HG03521 (cell line): ENCODE measurements around the gene SLC37A1.
"Not testable (repeated sequence)": the region's sequence is repeated elsewhere in the genome, so short reads cannot be mapped to it uniquely, and the experiment has no call there.

Experiments
- ATAC-seq: cut with Tn5 transposase; IDR thresholded peaks from one replicate; pipeline ENCODE4 v1.9.1; 2021; ENCODE audit warnings: mild to moderate bottlenecking, moderate library complexity; ENCODE audit not compliant: unreplicated experiment

The SLC37A1 gene

DNA sequence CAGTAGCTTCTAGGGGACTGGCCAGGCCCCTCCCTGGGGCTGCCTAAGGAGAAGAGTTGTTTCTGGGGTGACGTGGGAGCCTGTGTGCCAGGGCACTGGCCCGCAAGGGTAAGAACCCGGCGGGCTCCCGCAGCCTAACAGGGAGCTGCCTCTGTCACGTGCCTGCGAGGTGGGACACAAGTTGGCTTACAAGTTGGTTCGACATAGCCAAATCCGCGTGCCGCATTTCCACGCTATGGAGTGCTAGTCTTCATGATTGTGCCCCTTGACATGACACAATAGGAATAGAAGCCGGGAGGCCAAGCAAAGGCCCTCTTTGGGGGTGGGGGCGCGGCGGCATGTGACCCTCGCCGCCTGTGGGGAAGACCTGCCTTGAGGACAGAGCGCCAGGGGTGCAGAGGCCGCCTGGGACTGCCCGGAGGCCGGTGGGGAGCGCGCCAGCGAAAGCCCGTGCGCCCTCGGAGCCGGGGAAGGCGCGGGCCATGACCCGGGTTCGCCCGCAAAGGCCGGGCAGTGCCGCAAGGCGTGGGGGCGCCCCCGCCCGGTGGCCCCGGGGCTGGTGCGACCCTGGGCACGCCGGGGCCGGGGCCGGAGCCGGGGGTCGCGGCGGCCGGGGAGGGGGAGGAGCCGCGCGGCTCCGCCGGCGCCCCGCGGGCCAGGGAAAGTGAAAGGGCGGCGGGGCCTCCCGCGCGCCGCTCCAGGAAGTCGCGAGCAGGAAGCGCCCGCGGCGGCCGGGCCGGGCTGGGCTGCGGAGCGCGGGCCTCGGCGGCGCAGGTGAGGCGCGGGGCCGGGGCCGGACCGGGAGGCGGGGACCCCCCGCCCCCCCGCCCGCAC is at the start of gene SLC37A1:
SLC37A1 (plus strand) TSS at position 702 of the 834 bp plus-strand sequence. CDS start 4,603 bp downstream, outside the sequence.
- no peak for ATAC-seq

DNA sequence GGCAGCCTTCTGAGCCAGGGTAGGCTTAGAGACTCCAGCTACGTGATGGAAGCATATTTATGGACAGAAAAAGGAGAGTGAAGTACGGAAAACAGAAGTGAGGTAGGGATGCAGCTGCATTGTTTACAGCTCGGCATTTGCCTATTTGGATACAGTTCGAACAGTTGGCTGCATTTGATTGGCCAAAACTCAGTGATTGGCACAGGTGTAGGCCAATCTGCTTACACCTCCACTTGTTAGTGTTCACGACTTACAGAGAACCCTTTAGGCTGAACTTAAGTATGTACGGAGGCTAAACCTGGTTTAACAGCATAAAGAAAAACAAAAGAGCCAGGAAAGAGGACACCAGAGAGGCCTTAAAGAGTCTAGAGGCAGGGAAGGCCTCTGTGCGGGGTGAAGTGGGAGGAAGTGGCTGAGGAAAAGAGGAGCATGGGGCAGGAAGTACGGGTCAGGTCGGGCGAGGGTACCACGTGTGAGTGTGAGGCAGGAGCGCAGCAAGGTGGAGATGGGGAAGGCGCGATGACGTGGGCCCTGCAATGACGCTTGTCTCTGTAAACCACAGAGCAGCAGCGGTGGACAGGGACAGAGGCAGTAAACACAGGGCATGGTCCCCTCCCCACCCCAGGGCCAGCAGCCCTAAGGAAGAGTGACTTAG is 49.7 kb upstream of the SLC37A1 start:
- no peak for ATAC-seq

DNA sequence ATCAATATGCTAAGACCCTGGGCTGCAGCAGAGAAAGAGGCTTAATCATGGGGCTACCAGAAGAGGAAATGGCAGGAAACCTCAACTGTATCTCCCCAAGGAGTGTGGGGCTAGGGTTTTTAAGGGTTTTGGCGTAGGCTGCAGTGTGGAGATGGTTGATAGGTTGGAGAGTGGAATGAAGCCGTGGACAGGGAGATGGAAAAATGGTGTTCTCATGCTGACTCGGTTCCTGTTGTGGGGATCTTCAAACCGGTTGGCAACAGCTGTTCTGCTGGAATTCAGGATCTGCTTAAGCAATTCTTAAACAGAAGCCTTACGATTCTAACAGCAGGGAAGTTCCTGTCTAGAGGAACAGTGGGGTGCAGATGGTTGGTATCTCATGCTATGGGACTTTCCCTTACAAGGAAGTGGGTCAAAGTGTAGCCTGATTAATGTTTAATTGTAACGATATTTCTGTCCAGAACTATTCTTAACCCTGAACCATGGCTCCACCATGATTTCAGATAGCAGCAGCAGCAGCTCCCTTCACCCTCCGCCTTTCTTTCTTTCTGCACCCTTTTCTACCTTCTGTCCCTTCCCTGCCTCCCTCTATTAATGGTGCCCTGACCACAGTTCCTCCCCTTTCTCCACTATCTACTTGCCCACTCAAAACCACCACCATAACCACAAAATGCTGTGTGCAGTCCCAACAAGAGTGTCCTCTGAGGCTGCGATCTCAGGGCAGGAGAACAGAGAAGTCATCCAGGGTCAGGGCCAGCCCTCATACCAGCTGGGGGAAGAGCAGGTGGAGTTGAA is 48.4 kb upstream of the SLC37A1 start:
- ATAC-seq: peak; percentile 30

DNA sequence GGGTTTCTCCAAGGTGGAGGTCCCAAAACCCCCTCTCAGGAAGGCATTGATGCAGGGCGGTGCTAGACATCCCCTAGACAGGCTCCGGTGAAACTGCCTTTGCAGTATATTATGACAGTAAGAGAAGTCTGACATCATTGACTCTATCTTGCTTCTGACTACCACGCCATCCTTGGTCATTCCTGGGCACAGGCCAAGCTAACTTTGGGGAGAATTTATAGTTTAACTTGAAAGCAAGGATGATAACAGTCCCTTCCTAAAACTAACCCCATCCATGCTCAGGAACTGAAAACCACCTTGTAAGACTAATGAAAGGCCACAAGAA is 47.9 kb upstream of the SLC37A1 start:
- ATAC-seq: no peak

DNA sequence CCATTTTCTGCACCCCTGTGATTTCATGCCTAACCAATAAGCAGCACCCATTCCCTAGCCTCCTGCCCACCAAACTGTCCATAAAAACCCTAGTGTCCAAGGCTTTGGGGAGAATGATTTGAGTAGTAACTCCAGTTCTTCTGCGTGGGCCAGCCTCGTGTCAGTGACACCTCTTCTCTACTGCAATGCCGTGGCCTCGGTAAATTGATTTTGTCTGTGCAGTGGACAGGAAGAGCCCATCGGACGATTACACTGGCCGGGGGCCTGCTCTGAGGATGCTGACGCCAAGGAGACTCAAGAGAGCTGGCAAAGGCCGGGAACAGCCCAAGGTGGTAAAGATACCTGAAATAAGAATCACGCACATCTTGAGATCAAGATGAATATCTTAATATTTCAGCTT is 47.0 kb upstream of the SLC37A1 start:
- no peak for ATAC-seq

DNA sequence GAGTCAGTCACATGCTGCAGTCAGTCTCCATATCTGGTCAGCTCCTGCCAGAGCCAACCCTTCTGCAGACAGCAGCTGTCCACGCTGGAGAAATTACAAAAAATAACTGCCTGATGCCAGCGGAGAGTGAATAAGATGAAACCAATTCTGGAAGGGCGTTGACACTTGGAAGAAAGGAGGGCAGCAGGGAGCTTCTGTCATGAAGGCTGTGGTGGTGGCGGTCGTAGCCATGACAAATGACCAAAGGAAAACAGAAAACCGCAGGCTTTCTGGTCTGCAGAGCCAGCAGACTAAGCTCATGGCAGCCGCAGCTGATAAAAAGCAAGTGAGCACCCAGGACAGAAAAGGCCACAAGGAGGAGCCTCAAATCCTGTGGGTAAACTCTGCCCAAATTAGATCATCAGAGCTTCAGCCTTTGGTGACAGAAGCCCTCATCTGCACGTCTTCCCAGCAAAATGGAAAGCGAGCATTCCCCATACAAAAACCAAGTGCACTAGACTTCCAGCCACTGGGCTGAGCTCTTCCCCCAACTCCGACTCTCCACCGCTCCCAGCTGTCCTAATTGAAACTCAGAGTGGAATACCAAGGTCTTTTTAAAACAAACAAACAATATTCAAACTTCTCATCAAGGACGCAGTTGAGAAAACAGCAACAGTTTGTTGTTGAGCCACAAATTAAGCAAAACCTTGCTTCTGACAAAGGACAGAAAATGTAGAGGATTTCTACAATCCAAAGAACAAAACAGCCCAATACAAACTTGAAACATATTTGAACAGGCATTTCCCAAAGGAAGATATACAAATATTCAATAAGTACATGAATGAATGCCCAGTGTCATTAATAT is 46.3 kb upstream of the SLC37A1 start:
- no peak for ATAC-seq

DNA sequence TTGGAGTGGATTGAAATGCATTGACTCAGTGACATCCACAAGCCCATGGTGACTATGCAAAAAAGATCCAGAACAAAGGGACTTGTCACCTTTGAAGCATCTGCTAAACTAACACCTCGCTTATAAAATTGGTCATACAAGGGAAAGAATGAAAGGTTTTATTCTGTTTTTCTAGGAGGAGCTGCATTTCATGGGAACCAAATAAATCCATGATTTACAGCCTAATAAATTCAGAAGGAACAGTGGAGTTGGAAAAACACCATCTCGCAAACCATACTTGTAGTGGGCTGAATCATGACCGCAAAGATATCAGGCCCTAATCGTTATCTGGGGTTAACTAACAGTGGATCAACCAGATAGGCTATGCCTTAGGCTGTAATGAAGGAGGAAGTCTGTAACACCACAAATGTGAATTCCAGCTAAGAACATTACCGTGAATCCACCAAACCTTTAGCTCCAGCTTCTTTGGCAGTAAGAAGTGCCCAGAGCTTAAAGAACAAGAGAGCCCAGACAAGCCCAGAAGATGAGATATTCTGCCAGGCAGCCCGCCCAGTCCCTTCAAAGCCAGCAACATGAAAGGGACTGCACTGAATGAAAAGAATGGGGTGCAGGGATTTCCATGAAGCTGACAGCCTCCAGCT is 45.0 kb upstream of the SLC37A1 start:
- no peak for ATAC-seq

DNA sequence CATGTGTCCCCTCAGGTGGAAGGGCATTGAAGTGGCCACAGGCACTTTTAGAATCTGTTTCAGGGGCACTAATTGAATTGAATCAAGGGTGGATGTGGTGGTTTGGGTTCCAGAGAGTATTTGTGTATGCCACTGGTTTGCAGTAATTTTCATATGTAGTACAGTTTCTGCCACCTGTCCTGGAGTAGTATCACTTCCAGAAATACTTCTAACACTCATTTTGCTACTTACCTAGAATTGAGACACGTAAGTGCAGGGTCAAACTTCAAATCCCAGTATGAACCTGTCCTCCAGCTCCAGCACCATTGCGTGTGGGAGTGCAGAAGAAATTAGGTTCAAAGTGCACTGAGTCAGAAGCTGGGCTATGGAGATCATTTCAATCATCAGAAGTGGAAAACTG is 44.4 kb upstream of the SLC37A1 start:
- ATAC-seq: no peak

DNA sequence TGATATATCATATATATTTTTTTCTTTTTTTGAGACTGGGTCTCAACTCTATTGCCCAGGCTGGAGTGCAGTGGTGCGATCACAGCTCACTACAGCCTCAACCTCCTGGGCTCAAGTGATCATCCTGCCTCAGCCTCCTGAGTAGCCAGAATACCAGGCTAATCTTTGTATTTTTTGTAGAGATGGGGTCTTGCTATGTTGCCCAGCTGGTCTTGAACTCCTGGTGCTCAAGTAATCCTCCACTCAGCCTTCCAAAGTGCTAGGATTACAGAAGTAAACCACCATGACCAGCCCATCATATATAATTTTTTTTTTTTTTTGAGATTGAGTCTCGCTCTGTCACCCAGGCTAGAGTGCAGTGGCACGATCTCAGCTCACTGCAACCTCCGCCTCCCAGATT is 43.9 kb upstream of the SLC37A1 start:
- ATAC-seq: not testable (repeated sequence)

DNA sequence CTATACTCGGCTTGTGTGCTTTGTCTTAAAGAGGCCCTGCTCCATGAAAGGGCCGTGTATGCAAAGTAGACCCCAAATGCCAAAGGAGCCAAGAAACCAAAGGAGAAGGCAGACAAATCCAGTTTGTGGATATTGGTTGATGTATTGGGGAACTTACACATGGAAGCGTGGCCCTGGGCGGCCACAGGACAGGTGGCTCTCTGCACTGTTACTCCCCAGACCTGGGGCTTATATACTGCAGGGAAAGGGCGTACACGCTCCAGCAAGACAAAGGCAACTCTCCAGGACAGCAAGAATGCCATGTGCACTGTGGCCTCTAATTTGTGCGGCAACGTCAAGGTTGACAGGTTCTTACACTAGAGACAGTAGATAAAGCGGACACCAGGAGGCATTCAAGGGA is 42.4 kb upstream of the SLC37A1 start:
- no peak for ATAC-seq

DNA sequence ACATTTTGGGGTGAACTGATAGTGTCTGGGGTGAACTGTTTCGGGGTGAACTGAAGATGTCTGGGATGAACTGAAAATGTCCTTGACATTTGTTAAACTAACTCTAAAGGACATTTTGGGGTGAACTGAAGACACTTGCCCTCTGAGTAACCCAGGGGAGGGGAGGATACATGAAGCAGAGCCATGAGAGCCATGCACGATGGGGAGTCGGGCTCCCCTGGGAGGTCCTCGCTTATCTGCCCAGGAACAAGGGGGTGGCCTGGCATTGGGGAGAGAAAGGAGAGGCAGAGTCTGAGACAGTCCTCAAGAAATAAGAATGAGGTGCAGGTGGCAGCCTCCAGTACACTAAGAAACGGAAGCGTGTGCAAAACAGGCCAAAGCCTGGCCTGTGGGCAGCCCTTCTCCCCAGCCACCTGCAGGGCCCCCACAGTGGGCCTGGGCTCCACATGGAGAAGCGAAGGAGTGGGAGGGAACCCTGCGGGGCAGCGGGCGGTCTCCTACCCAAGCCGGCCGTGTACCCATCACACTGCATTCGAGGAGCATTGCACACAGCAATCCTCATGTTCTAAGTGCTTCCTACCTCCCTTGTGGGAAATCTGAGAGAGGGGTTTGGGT is 41.8 kb upstream of the SLC37A1 start:
- no peak for ATAC-seq

DNA sequence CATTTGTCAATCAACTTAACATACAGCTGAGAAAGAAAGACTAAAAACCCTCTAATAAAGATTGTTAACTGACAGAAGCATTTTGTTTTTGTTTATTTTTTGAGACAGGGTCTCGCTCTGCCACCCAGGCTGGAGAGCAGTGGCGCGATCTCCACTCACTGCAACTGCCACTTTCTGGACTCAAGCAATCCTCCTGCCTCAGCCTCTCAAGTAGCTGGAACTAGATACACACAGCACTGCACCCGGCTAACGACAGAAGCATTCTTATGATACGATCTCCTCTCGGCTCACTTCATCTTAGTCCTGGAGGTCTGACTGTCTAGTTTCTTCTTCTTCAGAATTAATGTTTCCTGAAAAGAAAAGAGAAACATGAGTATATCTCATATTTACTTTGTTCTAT is 41.1 kb upstream of the SLC37A1 start:
- ATAC-seq: no peak

DNA sequence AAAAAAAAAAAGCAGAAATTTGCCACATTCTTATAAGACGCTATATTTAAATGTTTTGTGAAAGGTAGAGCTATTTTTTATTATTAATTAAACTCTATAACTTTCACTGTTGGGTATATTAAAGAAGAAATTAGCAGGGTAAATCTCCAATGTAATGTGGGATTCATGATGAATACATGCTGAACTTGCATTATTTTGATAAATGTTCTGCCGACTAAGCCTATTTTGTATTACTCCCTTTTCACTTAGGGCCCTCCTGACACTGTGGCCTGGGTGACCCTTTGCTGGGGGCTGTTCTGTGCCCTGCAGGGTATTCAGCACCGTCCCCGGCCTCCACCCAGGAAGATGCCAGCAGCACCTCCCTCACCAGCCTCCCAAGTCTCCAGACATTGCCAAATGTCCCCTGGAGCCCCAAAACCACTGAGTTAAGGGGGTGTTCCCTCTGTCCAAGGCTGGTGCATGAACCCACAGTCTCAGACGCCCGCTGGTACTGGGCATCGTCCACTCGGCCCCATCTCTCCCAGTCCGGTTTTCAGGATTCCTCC is 40.1 kb upstream of the SLC37A1 start:
- ATAC-seq: no peak

DNA sequence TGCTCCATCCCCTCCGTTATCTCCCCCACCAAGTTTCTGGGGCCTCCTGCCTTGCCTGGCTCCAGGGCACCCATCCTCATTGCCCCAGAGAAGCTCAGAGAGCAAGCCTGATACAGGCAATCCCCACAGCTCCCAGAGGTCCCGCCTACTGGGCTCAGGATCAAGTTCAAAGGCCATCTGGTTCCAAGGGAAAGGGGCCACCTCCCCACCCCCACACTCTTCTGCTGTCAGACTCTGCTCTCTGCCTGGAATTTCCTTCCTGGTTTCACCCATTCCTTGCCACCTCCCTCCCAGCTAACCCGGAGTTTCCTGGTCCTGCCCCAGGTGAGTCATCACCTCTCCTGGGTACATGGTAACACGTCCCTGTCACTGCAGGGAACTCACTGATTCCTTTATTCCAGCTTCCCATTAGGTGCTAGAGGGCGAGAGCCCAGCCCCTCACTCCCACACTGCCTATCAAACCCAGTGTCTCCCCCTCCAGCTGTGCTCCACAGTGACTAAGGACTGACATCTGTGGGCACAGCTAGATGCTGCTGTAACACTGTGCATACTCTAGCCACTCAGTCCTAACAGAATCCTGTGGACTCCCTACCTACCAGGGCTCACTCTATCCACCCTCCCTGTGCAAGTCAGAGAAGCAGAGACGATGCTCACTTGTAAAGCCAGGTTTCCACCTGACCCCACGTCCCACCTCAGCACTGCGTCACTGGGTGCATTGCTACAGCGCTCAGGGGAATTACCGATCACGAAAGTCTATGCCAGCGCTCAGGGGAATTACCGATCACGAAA is 39.4 kb upstream of the SLC37A1 start:
- no peak for ATAC-seq

DNA sequence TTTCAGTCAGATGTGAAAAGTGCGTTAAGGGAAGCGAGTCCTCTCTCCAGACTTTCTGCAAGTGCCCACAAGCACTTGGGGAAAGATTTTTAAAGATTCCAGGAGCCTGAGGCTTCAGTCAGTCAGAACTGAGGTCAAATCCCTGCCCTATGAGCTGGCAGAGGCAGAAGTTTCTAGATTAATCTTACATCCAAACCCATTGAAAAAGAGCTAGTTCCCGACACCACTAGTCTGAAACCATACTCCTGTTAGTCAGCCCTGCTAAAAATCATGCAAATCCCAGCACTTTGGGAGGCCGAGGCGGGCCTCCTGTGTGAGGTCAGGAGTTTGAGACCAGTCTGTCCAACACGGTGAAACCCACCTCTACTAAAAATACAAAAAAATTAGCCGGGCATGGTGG is 38.6 kb upstream of the SLC37A1 start:
- ATAC-seq: no peak

DNA sequence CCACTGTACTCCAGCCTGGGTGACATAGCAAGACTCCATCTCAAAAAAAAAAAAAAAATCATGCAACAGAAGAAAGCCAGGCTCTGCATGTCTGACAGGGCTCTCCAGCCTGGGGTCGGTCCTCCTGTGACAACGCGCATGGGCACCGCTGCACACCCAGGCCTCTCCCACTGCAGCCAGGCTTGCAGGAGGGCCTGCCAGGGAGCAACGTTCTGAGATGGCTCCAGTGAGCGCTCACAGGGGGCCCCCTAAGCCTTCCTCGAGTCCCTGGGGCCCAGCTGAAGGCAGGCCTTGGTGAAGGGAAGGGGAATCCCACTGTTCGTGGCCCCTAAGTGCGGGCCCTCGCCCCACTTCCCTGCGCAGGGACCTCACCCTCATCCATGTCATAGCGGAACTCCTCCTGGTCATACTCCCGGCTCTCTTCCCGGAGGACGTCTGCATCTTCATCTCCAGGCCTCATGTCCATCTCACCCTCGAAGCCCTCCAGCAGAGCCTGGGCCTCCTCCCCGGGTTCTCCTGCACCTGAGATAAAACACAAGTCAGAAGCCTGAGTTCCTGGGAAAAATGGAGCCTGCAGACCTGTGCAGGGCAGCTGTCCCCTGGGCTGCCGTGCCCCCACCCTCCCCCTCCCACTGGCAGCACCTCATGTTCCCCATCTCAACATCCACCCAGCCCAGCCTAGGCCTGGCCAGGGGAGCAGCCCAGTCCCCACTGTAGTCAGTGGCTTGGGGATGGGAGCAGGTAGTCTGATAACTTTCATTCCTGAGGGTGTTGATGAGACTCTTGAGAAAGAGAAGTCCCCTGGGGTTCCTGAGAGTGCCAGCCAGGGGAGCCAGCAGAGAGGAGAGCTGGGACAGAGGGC is 37.9 kb upstream of the SLC37A1 start:
- no peak for ATAC-seq

DNA sequence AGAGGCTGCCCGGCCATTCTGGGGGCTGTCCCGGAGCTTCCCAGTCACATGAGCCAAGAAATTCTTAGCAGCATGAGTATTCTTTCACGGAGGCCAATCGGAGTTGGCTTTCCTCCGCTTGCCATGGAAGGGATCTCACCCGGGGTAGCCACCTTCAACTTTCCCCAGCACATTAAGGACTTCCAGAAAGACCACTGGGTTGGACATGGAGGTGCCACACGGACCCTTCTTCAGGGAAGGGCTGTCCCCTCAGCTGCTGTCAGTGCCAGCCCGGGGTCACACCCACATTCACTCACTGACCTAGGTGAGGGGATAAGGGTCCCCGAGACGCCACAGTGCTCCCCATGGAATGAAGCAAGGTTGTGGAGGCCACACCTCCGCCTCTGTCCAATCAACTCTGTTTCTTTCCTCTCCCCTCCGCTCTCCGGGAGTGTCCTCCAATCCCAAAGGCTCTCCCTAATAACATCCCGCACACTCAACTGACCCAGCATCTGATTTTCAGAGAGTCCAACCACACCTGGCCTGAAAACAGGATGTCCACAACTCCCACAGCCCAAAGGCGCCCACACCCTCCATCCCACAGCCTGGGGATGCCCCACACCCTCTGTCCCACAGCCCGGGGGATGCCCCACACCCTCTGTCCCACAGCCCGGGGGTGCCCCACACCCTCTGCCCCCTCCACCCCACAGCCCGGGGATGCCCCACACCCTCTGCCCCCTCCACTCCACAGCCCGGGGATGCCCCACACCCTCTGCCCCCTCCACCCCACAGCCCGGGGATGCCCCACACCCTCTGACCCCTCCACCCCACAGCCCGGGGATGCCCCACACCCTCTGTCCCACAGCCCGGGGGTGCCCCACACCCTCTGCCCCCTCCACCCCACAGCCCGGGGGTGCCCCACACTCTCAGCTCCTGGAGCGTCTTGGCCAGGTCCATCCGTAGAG is 37.0 kb upstream of the SLC37A1 start:
- no peak for ATAC-seq
